ENCODE data around the gene C4orf36.

- TF ChIP-seq CTCF (conservative IDR thresholded peaks at IDR 0.05) (no peak), ZFX (IDR thresholded peaks at IDR 0.05) (no peak)
Measured at GRCh38 chr4:86879641-86880040, 12.6 kb downstream of the C4orf36 start.
